ENCODE results near the gene STOML2. TPM values are rescaled to one million over a fixed set of nuclear protein-coding genes. Genes with fewer than 3 reads are reported as not detected.

Gene STOML2
- total RNA-seq, 2 donors from 2014 or later, result 51.7 to 84.1 TPM

DNA sequence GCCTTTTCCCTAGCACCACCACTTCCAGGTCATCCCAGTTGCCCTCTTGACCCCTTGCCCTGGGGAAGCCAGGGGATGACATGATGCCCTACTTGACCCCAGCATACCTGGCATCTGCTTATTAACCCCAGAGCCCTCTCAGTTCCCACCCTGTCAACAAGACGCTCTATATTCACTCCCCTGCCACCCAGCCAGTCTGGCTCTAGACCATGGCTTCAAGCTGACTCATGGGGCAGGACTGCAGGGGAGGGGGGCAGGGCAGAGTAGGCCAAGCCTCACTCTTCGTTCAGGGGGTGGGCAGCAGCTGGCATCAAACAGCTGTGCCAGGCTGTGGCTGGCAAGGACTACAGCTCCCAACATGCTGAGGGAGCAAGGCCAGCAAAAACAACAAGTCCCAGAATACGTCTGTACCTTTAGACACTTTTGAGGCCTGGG, 7.4 kb upstream of the STOML2 start:
- TF ChIP-seq, protein P1, sequence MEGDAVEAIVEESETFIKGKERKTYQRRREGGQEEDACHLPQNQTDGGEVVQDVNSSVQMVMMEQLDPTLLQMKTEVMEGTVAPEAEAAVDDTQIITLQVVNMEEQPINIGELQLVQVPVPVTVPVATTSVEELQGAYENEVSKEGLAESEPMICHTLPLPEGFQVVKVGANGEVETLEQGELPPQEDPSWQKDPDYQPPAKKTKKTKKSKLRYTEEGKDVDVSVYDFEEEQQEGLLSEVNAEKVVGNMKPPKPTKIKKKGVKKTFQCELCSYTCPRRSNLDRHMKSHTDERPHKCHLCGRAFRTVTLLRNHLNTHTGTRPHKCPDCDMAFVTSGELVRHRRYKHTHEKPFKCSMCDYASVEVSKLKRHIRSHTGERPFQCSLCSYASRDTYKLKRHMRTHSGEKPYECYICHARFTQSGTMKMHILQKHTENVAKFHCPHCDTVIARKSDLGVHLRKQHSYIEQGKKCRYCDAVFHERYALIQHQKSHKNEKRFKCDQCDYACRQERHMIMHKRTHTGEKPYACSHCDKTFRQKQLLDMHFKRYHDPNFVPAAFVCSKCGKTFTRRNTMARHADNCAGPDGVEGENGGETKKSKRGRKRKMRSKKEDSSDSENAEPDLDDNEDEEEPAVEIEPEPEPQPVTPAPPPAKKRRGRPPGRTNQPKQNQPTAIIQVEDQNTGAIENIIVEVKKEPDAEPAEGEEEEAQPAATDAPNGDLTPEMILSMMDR (IDR thresholded peaks at IDR 0.05), result no peak
- peak overlapping the region; percentile 96 for H3K4me3 ChIP-seq
- H3K4me1 ChIP-seq (ENCODE audit: control insufficient read depth in 1 of 2, low read depth in 2 of 2), result peaks cover 39 to 59% of the 10 kb centered on the region in 2 donors
- no peaks in the 10 kb centered on the region for H3K9me3 ChIP-seq
- peaks cover 32% of the 10 kb centered on the region for H3K36me3 ChIP-seq
- DNase-seq (ENCODE audit: low spot score) (peak; percentile 58), ATAC-seq (ENCODE audit: insufficient number of reproducible peaks, low FRiP score, low read depth) (peak; percentile 14)
- H3K27ac ChIP-seq, result peak overlapping the region; percentile 98 to 99
- H3K27me3 ChIP-seq (replicated peaks; ENCODE audit: insufficient read depth), result no peaks in the 10 kb centered on the region

DNA sequence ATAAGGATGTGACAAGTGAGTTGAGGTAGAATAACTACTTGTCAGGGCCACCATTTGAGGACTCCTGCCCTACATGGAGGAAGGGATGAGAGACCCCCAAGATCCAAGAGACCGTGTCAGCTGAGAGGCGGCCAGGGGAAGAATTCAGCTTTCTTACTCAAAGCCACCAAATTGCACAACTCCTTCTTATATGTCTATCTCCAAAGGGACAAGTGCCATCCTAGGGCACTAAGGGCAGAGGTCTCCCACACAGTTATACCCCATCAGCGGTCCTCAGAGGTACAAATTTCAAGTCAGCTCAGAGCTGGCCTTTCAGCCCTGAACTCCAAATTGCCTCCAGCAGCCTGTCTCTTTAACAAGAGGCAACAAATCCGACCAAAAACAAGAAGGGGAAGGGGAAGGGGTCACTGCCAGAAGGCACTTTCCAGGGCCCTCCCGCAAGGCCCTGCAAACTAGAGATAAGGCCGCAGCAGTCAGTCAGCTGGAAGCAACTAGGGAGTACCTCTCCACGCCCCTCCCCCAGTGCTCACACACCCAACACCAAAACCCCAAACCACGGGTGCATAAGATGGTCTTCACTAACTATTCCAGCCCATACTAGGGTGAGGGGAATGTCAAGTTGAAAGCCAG, 6.1 kb upstream of the STOML2 start:
- DNase-seq (ENCODE audit: low spot score), result no peak
- TF ChIP-seq, protein P1 (IDR thresholded peaks at IDR 0.05), result no peak
- H3K4me1 ChIP-seq (ENCODE audit: control insufficient read depth in 1 of 2, low read depth in 2 of 2), result peaks cover 32 to 46% of the 10 kb centered on the region in 2 donors
- no peak overlapping the region for H3K4me3 ChIP-seq
- no peak for ATAC-seq (ENCODE audit: insufficient number of reproducible peaks, low FRiP score, low read depth)
- H3K27ac ChIP-seq, result peak overlapping the region; percentile 98 to 99
- no peaks in the 10 kb centered on the region for H3K9me3 ChIP-seq
- H3K36me3 ChIP-seq, result peaks cover 37% of the 10 kb centered on the region
- no peaks in the 10 kb centered on the region for H3K27me3 ChIP-seq (replicated peaks; ENCODE audit: insufficient read depth)

DNA sequence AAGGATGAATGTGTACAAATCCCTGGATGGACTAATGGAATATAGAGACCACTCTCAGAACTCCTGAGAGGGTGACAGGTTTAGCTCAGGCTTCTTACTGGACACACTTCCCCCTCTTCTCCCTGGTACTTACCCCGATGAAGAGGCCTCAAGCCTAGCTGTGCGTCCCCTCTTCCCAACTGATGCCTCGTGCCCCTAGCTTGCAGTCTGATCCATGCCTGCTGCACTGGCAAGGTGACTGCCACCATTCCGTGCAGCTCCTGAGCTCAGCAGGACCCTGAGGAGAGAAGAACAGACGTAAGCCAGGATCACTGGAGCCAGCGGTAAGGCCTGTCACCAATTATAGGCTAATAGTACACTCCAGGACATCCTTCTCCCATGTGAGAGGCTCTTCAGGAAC, 5.5 kb upstream of the STOML2 start:
- TF ChIP-seq, protein P1 (IDR thresholded peaks at IDR 0.05), result no peak
- no peak for DNase-seq (ENCODE audit: low spot score)
- H3K4me3 ChIP-seq, result no peak overlapping the region
- no peak for ATAC-seq (ENCODE audit: insufficient number of reproducible peaks, low FRiP score, low read depth)
- H3K27me3 ChIP-seq (replicated peaks; ENCODE audit: insufficient read depth), result no peaks in the 10 kb centered on the region
- peaks cover 30 to 47% of the 10 kb centered on the region in 2 donors for H3K4me1 ChIP-seq (ENCODE audit: control insufficient read depth in 1 of 2, low read depth in 2 of 2)
- no peak overlapping the region for H3K27ac ChIP-seq
- peaks cover 37% of the 10 kb centered on the region for H3K36me3 ChIP-seq
- no peaks in the 10 kb centered on the region for H3K9me3 ChIP-seq

DNA sequence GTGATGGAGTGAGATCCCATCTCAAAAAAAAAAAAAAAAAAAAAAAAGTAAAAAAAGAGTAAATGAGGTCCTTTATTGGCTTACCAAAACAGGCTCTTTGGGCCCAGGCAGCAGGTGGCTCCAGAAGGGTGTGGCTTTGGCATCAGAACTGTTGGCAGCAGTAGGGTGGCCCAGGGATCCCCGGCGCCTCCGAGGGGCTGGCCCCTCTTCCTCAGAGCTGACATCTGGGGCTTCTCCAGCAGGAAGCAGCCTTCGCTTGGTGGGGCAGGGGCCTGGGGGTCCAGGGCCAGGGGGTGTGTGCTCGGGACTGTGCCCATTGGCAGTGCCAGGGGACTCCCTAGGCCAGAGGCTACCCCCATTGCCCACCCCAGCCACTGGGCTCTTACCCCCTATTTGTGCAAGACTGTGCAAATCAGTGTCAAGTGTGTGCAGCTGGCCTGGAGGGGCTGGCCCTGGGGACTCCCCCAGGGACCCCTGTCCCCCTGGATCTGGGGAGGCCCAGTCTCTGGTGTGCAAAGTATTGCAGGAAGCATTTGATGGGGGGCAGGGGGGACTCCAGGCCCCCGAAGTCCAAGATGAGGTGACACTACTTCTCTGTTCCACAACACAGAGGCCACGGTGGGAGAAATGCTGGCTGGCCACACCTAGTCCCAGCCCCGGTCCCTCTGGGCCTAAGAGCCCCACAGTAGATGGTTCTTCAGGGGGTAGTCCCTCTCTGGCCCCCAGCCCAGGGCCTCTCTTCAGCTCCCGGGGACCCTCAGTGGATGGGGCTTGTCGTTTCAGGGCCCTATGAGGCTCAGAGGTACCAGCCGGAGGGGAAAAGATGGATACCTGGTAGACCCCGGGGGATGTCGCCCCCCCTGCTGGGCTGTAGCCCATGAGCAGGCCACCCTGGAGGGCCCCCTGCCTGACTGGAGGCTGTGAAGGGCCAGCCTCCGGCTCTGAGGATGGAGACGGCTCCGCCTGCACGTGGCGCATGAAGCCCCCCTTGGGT, 4.7 kb upstream of the STOML2 start:
- Histone ChIP-seq H3K27me3 (replicated peaks; ENCODE audit: insufficient read depth) (no peaks in the 10 kb centered on the region), H3K4me1 (ENCODE audit: control insufficient read depth in 1 of 2, low read depth in 2 of 2) (peaks cover 25 to 41% of the 10 kb centered on the region in 2 donors), H3K4me3 (no peak overlapping the region), H3K27ac (no peak overlapping the region), H3K36me3 (peaks cover 37% of the 10 kb centered on the region), H3K9me3 (no peaks in the 10 kb centered on the region)
- ATAC-seq (ENCODE audit: insufficient number of reproducible peaks, low FRiP score, low read depth), result no peak
- DNase-seq (ENCODE audit: low spot score), result no peak
- TF ChIP-seq, protein P1 (IDR thresholded peaks at IDR 0.05), result no peak

DNA sequence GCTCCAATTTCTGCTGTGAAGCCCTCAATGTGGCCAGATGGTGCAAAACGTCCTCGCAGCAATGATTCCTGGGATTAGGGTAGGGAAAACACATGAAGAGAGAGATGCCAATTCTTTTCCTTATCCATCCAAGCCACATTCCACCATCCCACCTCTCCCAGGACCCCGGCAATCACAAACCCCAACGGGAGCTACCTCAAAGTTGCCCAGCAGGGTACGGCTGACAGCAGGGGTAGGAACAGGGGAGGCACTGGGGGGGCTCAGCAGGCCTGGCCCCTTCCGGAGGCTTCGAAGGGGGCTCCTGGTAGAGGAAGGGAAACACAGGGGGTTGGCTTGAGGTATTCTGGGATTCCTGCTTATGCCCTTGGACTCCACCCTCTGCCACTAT, 3.4 kb upstream of the STOML2 start:
- DNase-seq (ENCODE audit: low spot score), result no peak
- Histone ChIP-seq H3K4me3 (no peak overlapping the region), H3K9me3 (no peaks in the 10 kb centered on the region), H3K27ac (no peak overlapping the region), H3K27me3 (replicated peaks; ENCODE audit: insufficient read depth) (no peaks in the 10 kb centered on the region), H3K4me1 (ENCODE audit: control insufficient read depth in 1 of 2, low read depth in 2 of 2) (peaks cover 24 to 42% of the 10 kb centered on the region in 2 donors), H3K36me3 (peaks cover 39% of the 10 kb centered on the region)
- TF ChIP-seq, protein P1 (IDR thresholded peaks at IDR 0.05), result no peak
- no peak for ATAC-seq (ENCODE audit: insufficient number of reproducible peaks, low FRiP score, low read depth)

All from thoracic aorta (tissue), 2 donors.